ENCODE measurements around the gene THYN1.

THYN1 gene

GRCh38 chr11:134272381-134273316, 19.5 kb upstream of the THYN1 start (continued):
- no peak for TF ChIP-seq TSHZ2 (CRISPR knock-in tag; IDR thresholded peaks at IDR 0.05)
- TF ChIP-seq PATZ1 (CRISPR knock-in tag; IDR thresholded peaks at IDR 0.05; ENCODE audit: borderline replicate concordance) = no peak

DNA sequence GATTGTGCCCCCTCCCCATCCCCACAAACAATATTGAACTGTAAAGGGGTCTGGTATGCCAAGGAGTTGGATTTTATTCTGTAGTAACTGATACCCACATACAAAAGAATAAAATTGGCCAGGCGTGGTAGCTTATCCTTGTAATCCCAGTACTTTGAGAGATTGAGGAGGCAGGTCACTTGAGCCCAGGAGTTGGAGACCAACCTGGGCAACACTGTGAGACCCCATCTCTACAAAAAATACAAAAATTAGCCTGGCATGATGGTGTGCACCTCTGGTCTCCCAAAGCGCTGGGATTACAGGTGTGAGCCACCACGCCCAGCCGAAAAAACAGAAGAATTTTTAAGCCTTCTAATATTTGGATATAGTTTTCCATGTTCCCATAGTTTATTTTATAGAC, 18.8 kb upstream of the THYN1 start:
- no peak for ATAC-seq
- TF ChIP-seq OSR1 (CRISPR knock-in tag; IDR thresholded peaks at IDR 0.05) (no peak), BACH2 (CRISPR knock-in tag; IDR thresholded peaks at IDR 0.05; ENCODE audit: borderline replicate concordance) (no peak), GLIS3 (CRISPR knock-in tag; IDR thresholded peaks at IDR 0.05) (no peak), TSHZ2 (CRISPR knock-in tag; IDR thresholded peaks at IDR 0.05) (no peak), ZC3H10 (CRISPR knock-in tag; IDR thresholded peaks at IDR 0.05) (no peak), SNAI2 (CRISPR knock-in tag; IDR thresholded peaks at IDR 0.05) (no peak), ISL1 (CRISPR knock-in tag; IDR thresholded peaks at IDR 0.05) (no peak), PPARA (CRISPR knock-in tag; IDR thresholded peaks at IDR 0.05; ENCODE audit: borderline replicate concordance) (no peak), ZNF8 (CRISPR knock-in tag; IDR thresholded peaks at IDR 0.05) (no peak), ZFP30 (CRISPR knock-in tag; IDR thresholded peaks at IDR 0.05) (no peak), ZNF565 (CRISPR knock-in tag; conservative IDR thresholded peaks at IDR 0.05; ENCODE audit: low read depth) (no peak), TOX (CRISPR knock-in tag; IDR thresholded peaks at IDR 0.05; ENCODE audit: borderline replicate concordance) (no peak), CSDC2 (CRISPR knock-in tag; IDR thresholded peaks at IDR 0.05) (no peak), TCF4 (CRISPR knock-in tag; IDR thresholded peaks at IDR 0.05; ENCODE audit: borderline replicate concordance) (no peak), CSRNP3 (CRISPR knock-in tag; IDR thresholded peaks at IDR 0.05) (no peak), ARNTL (CRISPR knock-in tag; IDR thresholded peaks at IDR 0.05; ENCODE audit: borderline replicate concordance, low read depth) (no peak), ZNF70 (CRISPR knock-in tag; IDR thresholded peaks at IDR 0.05) (no peak), ZFP3 (CRISPR knock-in tag; IDR thresholded peaks at IDR 0.05) (no peak)
- TF ChIP-seq, protein P1, sequence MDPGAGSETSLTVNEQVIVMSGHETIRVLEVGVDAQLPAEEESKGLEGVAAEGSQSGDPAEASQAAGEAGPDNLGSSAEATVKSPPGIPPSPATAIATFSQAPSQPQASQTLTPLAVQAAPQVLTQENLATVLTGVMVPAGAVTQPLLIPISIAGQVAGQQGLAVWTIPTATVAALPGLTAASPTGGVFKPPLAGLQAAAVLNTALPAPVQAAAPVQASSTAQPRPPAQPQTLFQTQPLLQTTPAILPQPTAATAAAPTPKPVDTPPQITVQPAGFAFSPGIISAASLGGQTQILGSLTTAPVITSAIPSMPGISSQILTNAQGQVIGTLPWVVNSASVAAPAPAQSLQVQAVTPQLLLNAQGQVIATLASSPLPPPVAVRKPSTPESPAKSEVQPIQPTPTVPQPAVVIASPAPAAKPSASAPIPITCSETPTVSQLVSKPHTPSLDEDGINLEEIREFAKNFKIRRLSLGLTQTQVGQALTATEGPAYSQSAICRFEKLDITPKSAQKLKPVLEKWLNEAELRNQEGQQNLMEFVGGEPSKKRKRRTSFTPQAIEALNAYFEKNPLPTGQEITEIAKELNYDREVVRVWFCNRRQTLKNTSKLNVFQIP (CRISPR knock-in tag; IDR thresholded peaks at IDR 0.05; ENCODE audit: borderline replicate concordance, low read depth) = no peak

Measured in SK-N-SH treated with all-trans-retinoic acid at 6 μM for 48 hours (cell line).